IMR-90 (cell line): Measurements from ENCODE around the gene RBM39. TPM values are rescaled to one million over a fixed set of nuclear protein-coding genes. Genes with fewer than 3 reads are reported as not detected.

Experiments
- CHD1 ChIP-seq: IDR thresholded peaks from 2 replicates; pipeline ENCODE4 v1.6.1; 2012; ENCODE audit warnings: low read depth, low read length, improper control_type of control experiment
- ELK1 ChIP-seq: fragments of 150-350 bp; IDR thresholded peaks from 2 replicates; pipeline ENCODE4 v1.6.1; 2016; ENCODE audit warnings: low read depth, mild to moderate bottlenecking, low read length, moderate library complexity, borderline replicate concordance
- MXI1 ChIP-seq: IDR thresholded peaks from 2 replicates; pipeline ENCODE4 v1.6.1; 2012; ENCODE audit warnings: low read depth, mild to moderate bottlenecking, low read length, moderate library complexity, borderline replicate concordance
- USF2 ChIP-seq: fragments of 150-350 bp; IDR thresholded peaks from 2 replicates; pipeline ENCODE4 v1.6.1; 2017; ENCODE audit warnings: mild to moderate bottlenecking, antibody characterized with exemption, low read length, low read depth
- polyA plus RNA-seq, 3 experiments: library from polyadenylated mRNA; depleted of rRNA; stranded (reverse); fragments of >200 nt; gene quantifications; 2 replicates each; pipeline ENCODE4 v1.2.3, GENCODE V29; 2012; ENCODE audit warnings: low replicate concordance in 1 of 3
- total RNA-seq: library from RNA; depleted of rRNA; stranded (reverse); fragments of >200 nt; gene quantifications from 2 replicates; pipeline ENCODE4 v1.2.3, GENCODE V29; 2012

RBM39 gene
- total and polyA plus RNA-seq, 2 of the 4 experiments (the other 2 are of a cell fraction): 106 to 166 TPM

- TF ChIP-seq USF2 (no peak), MXI1 (no peak), CHD1 (no peak), ELK1 (no peak)
These were observed 44.3 kb downstream of the RBM39 start (continued) for GRCh38 chr20:35697696-35698297.
